Astrocyte of the spinal cord (primary cell): ENCODE data around the gene PARPBP.
A peak's percentile ranks its signal among the peaks of the same experiment; 100 is the strongest.

Source experiments
- DNase-seq: peaks from one replicate; pipeline ENCODE4 v3.0.0; 2011; ENCODE audit warnings: low read depth, low spot score
- H3K4me3 ChIP-seq: 2 replicates; pipeline ENCODE4 v1.5.1; 2011; ENCODE audit warnings: low read depth, mild to moderate bottlenecking, low read length, moderate library complexity
- CTCF ChIP-seq: IDR thresholded peaks from 2 replicates; pipeline ENCODE4 v1.5.1; 2012; ENCODE audit warnings: low read depth, mild to moderate bottlenecking, low read length, inconsistent platforms
- in situ Hi-C: cut with HindIII; loops from 2 replicates; pipeline ENCODE4 v1.10.0; 2017; ENCODE audit warnings: low sequenced_read_pairs

The PARPBP gene

GRCh38 chr12:102106905-102107304 is 13.1 kb upstream of the PARPBP start:
- no peak for DNase-seq
- in situ Hi-C loops = no loop called here
- TF ChIP-seq CTCF = no peak
- no peak overlapping the region for H3K4me3 ChIP-seq

- no peak for TF ChIP-seq CTCF
- in situ Hi-C loops = no loop called here
- DNase-seq = no peak
Measured at GRCh38 chr12:102107970-102108369, 12.0 kb upstream of the PARPBP start.

GRCh38 chr12:102110782-102111181 is 9.2 kb upstream of the PARPBP start:
- no peak for TF ChIP-seq CTCF
- no peak overlapping the region for H3K4me3 ChIP-seq
- in situ Hi-C loops = no loop called here
- DNase-seq = no peak

More at GRCh38 chr12:102107970-102108369, 12.0 kb upstream of the PARPBP start:
- H3K4me3 ChIP-seq = no peak overlapping the region

GRCh38 chr12:102114212-102114611 is 5.8 kb upstream of the PARPBP start:
- no peak overlapping the region for H3K4me3 ChIP-seq
- in situ Hi-C loops = no loop called here
- DNase-seq = no peak
- no peak for TF ChIP-seq CTCF

GRCh38 chr12:102116392-102116791 is 3.6 kb upstream of the PARPBP start:
- in situ Hi-C loops = no loop called here
- no peak overlapping the region for H3K4me3 ChIP-seq
- TF ChIP-seq CTCF = no peak
- DNase-seq = no peak

GRCh38 chr12:102118874-102119273 is 1.1 kb upstream of the PARPBP start:
- in situ Hi-C loops = no loop called here
- DNase-seq = no peak
- no peak for TF ChIP-seq CTCF
- H3K4me3 ChIP-seq = peak overlapping the region; percentile 87

- TF ChIP-seq CTCF = no peak
- H3K4me3 ChIP-seq = peak overlapping the region; percentile 87
- DNase-seq = no peak
- in situ Hi-C loops = no loop called here
Measured at GRCh38 chr12:102120564-102120873, 536 bp downstream of the PARPBP start.
